ENCODE measurements around the gene RAB26.
"Not testable (repeated sequence)": the region's sequence is repeated elsewhere in the genome, so short reads cannot be mapped to it uniquely, and the experiment has no call there.

GRCh38 chr16:2135770-2136490 is 12.5 kb upstream of the RAB26 start, which contains the start of gene PKD1:
- not testable (repeated sequence) for TF ChIP-seq CTCF (optimal IDR thresholded peaks at IDR 0.05 in 1 of 3, IDR thresholded peaks at IDR 0.05 in 1 of 3, conservative IDR thresholded peaks at IDR 0.05 in 1 of 3; ENCODE audit: extremely low read depth in 1 of 3, insufficient read depth in 2 of 3, low read length in 3 of 3); EZH2 (IDR thresholded peaks at IDR 0.05; ENCODE audit: low read length)
